Fibroblast of upper back skin (primary cell): ENCODE measurements around the gene DPY19L1.
A peak's percentile ranks its signal among the peaks of the same experiment; 100 is the strongest.
"Not testable (repeated sequence)": the region's sequence is repeated elsewhere in the genome, so short reads cannot be mapped to it uniquely, and the experiment has no call there.

Source experiments
- DNase-seq: peaks from one replicate; pipeline ENCODE4 v3.0.0-alpha.2; 2013

Gene DPY19L1

DNA sequence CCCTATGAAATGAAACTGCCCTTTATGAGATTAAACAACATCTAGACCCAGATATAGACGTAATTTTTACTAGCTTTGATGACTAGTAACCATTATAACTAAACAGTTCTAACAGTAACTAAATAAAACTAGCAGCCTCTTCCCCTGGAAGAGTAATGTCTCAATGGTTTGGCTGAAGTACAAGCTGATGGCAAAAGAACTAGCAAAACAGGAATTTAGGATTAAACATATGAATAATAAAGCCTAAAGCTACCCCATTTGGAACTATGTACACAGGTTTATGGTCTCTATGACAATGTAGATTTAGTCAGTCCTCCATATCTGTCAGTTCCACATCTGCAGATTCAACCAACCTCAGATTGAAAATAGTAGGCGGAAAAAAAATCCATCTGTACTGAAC lies 6.4 kb downstream of the DPY19L1 start:
- no peak for DNase-seq

DNA sequence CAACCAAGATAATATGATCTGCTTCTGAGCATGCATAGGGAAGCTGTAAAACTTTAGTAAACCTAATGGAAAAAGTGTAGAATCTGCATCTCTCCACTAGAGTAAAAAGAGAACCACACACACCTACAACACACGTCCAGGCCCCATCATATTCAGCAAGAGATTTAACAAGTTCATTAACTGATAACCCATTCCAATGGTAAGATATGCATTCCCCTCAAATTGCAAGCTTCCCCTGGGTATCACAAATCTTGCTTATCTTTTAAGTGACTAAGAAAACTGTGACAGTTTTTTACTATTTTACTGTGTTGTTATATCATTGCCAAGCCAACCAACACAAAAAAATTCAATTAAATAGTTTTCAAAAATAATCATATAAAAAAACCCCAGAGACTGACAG lies 8.0 kb downstream of the DPY19L1 start:
- DNase-seq: no peak

DNA sequence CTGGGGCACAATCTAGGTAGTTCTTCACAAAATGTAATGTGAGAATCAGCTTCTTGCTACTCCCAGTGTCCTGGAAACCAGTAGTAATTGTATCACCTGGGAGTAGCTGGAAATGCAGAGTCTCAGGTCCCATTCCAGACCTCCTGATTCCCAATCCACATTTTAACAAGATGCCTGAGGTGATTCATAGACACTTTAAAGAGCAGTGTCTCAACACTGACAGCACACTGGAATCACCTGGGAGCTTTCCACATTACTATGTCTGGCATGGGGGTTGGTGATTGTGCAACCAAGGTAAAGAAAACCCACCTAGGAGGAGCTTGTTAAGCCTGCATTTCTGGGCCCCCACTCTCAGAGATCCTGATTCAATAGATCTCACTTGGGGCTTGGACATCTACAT lies 11.1 kb downstream of the DPY19L1 start:
- DNase-seq: no peak

DNA sequence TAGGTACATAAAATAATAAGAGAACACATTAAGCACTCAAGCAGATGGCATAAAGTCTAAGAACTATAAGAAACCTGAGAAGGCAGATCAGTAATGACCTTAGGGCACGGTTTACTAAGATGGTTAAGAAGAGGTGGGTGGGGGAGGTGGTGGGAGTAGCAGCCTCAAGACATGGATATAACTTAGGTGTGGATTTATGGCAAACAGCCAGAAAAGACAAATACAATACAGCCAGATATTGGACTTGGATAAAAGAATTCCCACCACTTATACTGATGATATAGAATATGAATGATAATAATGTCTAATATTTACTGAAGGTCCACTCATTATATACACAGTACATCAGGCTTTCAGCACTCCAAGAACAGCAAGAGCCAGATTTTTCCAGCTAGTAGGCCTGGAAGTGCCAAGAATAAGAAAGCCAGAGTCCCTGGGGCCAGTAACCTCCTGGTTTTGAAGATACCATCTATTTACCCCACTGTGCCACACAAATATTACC lies 11.9 kb downstream of the DPY19L1 start:
- no peak for DNase-seq

DNA sequence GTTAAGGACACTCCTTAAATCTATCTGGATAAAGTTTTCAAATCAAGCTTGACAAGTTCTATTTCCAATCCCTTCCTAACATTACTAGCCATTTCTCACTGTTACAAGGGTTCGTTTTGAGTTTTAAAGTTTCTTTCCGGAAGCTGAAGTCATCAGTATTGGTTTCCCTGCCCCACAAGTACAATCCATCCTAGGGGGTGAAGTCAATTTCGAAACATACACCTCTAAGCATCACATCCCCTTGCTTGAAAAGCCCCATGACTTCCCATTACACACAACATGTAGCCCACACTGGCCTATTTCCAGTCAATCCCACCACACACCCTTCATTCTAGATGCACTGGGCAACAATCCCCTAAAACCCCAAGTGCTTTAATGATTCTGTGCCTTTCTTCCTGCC lies 13.0 kb downstream of the DPY19L1 start:
- DNase-seq: no peak

DNA sequence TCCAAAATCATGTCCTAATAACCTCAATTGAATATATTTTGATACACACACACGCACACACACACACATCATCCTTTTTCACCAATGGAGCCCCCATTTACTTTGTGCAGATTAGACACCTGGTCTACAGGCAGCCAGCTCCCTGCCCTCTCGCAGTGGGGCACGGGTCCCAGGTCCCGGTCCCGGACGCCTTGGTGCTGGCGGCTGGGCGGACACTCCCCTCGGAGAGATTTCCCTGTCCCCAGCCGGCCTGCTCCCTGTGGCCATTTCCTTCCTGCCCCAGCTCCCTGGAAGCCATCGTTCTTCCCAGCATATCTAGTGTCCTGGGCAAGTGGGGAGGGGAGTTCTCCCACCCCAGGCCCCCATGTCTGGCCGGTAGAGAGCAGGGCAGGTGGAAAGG lies 14.6 kb downstream of the DPY19L1 start:
- no peak for DNase-seq

DNA sequence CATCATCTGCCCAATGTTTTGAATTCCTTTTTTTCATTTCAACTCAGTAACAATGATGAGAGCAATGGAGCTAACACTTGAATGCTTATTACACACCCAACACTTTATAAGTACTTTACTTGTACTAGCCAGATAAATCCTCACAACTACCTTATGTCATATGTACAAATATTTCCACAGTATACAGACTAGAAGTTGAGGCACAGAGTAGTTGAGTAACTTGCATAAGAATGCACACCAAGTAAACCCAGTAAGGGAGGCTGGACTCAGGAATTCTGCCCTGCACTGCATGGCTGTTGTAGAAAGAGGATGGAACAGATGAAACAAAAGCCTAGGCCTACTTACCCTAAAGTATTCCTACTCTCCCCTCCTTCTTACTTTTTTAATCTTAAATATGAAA lies 15.8 kb downstream of the DPY19L1 start:
- no peak for DNase-seq

DNA sequence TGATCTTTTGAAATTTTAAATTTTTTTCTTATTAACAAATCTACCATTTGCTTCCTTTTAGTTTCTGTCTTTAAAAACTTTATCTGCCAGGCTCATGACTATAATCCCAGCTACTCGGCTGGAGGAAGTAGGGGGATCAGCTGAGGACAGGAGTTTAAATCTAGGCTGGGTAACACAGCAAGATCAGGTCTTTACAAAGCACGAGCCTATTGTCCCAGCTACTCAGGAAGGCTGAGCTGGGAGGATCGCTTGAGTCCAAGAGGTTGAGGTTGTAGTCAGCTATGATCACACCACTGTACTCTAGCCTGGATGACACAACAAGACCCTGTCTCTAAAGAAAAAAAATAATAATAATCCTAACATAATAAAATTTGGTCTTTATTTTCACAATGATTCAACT lies 17.5 kb downstream of the DPY19L1 start:
- no peak for DNase-seq

DNA sequence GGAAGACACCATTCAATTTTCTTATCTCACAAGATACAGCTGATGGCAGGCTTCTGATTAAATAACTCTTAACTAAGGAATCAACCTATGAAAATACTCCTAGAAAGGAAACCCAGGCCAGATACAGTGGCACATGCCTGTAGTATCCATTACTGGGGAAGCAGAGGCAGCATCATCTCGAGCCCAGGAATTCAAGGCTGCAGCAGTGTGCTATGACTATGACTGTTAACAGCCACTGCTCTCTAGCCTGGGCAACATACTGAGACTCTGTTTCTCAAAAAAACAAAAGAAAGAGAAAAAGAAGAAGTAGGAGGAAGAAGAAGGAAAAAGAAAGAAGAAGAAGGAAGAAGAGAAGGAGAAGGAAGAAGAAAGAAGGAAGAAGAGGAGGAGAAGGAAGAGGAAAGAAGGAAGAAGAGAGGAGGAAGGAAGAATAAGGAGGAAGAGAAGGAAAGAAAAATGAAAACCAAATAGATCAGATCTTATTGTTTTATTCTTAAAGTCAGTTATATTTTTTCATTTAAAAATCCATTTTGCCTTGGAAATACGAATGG lies 18.0 kb downstream of the DPY19L1 start:
- no peak for DNase-seq

DNA sequence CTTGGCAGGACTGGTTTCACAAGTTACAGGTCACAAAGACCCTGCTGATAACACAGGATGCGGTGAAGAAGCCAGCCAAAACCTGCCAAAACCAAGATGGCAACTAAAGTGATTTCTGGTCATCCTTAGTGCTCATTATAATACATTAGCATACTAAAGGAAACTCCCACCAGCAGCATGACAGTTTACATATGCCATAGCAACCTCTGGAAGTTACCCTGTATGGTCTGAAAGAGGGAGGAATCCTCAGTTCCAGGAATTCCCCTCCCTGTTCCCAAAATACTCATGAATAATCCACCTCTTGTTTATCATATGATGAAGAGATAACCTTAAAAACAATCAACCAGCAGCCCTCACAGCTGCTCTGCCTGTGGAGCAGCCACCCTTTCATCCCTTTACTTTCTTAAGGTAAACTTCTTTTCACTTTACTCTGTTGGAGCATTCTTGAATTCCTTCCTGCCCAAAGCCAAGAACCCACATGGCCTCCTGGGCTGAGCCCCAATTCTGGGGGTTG lies 21.9 kb downstream of the DPY19L1 start:
- no peak for DNase-seq

DNA sequence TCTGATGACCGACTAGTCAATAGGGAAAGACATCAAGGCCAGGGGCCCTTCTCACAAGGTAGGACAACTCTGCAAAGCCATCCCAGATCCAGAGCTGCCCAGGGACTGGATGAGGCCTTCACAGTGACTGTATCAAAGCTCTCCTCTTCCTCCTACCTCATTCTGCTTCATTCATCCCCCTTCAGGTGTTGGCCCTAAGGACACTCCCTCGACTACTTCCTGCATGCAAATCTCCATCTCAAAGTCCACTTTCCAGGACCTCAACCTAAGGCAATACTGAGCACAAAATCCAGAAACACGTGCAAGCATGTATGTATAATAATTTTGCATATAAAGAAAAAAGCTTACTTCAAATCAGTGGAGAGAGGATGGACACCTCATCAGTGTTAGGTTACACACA lies 25.1 kb downstream of the DPY19L1 start:
- no peak for DNase-seq

DNA sequence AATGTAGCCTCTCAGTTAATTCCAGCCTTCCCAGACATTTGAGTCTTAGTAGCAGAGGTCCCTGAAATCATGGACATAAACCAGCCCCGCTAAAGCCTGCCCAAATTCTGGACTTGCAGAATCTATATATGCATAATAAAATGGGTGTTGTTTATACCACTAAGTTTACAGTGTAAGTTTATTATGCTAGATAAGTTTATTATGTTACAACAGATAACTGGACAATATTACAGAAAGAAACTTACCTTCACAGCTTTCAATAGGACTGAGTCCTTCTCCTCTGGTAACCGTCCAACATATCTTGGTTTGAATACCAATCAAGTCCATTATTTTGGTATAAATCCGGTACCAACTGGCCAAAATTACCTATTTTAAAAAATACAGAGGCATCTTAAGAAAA lies 26.2 kb downstream of the DPY19L1 start:
- no peak for DNase-seq

DNA sequence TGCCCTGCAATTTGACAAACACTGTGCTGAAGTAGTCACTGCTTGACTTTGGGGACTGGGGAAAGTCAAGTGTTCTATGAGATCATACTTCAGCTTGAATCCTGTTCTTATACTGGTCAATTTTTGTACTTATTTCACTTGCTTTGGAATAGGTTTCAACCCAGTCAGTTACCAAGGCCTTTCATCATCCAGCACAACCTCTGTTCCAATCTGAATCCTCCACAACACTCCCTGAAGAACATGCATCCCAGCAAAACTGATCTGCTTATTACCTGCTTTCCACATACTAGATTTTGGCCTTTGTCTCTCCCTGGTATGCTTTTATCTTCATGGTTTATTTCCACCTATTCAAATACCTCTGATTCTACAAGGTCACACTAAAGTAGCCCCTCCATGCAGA lies 29.5 kb downstream of the DPY19L1 start:
- DNase-seq: peak; percentile 30

DNA sequence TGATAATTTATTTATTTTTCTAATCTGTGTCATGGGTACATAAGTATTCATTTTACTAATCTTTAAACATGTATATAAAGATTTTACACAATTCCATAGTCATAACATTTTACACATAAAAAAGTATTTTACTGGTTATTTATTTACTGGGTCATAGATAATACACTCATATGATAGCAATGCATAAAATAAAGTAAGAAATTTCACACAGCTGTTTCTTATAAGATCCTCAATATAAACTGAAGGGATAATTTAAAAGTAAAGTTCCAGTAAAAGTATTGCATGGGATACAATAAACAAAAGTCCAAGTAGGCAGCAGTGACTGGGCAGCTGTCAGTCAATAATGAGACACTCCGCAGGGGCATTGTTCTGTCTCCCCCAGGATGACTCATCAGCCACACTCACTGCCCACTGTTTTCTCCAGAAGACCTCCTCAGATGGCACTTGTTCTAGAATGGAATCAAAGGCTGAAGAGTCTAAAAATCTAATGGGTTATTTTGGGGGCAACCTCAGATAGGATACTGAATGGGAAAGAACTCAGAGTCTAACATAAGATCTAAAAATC lies 32.7 kb downstream of the DPY19L1 start:
- no peak for DNase-seq

DNA sequence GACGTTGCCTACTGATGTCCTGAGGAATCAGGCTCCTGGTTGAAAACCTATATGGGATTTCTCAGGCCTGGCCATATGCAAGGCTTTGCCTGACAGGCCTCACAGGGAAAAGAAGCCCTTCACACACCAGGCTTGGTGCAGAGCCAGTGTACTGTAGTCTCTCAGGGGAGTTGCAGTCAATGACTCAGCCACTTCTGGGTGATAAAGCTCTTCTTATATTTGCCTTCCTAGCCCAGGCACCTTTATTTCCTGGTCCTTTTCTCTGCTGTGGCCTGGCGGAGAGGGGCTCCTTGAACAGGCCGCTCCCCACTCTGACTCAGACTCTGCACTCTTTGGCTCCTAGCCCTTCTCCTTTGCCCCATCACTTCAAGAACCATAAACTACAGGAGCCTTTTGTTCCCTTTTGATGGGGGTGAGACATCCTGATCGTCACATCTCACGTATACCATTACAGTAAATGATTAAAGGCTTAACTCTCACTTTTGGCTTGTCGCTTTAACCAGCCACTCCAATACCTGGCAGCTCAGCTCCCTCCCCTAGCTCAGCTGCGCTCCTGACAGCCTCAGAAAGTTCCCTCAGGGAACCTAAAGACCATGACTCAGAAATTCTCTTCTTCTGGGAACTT lies 33.5 kb downstream of the DPY19L1 start:
- peak; percentile 90 for DNase-seq

DNA sequence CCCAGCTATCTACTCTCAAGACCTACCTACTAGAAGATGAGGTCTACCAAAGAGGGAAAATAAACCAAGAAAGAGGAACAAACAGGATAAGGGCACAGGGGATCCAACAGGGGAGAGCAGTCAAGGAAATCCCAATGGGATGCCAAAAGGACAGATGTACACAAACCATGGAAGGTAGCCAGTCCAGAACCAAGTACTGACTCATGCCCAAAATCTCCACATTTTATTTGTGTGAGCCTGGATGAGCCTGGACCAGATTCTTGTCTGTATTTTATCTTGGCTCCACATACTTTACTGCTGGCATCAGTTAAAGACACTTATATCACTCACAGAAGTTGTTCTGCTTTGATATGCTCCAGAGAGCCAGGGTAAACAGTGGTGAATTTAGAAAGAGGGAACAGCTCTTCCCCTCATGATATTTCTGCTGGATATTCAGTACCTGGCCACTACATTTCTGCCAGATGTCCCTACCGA lies 34.1 kb downstream of the DPY19L1 start:
- peak; percentile 77 for DNase-seq

DNA sequence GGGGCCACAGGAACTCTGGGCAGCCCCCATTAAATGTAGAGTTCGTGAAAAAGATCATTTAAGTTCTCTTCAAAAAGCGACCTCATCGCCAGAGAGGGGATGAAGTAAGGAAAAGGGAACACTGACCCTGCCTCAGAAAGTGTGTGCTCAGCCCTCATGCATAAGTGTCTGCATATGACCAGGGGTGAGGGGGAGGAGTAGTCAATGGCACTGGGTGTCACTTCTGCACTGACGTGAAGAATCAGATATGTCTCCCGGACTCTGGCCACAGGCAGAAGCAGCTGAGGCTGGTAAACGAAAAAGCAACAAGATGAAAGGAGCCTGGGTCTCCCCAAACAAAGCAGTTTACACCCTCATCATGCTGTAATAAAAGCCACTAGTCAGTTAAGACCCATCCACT lies 39.0 kb downstream of the DPY19L1 start:
- DNase-seq: not testable (repeated sequence)

DNA sequence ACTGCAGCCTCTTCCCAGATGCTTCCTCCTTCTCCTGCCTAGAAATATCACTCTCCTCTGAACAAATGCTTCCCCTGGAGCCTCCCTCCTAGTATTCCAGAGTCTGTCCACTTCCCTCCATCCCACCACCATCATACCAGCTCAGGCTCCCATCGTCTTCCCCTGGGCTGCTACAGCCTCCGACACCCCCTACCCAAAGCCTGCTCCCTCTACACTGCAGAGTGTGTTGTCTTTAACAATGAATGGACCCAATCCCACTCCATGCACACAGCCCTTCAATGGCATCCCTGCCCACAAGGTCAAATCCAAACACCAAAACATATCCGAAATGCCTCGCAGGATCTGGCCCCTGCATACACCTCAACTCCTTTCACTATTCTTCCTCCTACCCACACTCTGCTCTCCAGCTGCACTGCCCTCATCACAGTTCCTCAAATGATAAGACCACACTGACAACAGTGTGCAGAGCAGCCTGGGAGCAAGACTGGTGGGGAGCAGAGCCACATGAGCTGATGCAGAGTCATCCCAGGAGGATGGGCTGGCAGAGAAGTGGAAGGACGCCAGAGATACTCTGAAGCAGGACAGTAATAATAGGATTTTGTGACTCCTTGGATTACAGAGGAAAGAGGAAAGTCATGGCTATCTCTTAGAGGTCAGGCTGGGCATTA lies 40.7 kb downstream of the DPY19L1 start:
- DNase-seq: not testable (repeated sequence)

DNA sequence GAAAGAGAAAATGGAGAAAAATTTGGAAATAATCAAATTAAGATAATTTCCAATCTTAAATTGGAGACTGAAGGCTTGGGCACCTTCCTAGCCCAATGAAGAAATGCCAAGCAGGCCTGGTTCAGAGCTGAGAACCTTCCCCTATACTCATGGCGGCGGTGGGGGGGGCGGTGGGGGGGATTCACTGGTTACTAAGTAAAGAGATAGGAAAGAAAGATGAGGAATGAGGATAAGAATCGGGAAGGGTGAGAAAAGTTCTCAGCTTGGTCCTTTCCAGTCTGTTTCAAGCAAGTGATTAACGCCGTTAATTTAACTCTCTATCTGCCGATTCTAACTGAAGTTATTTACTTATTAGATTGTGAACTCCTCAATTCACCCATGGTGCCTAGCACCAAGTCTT lies 41.5 kb downstream of the DPY19L1 start:
- no peak for DNase-seq

DNA sequence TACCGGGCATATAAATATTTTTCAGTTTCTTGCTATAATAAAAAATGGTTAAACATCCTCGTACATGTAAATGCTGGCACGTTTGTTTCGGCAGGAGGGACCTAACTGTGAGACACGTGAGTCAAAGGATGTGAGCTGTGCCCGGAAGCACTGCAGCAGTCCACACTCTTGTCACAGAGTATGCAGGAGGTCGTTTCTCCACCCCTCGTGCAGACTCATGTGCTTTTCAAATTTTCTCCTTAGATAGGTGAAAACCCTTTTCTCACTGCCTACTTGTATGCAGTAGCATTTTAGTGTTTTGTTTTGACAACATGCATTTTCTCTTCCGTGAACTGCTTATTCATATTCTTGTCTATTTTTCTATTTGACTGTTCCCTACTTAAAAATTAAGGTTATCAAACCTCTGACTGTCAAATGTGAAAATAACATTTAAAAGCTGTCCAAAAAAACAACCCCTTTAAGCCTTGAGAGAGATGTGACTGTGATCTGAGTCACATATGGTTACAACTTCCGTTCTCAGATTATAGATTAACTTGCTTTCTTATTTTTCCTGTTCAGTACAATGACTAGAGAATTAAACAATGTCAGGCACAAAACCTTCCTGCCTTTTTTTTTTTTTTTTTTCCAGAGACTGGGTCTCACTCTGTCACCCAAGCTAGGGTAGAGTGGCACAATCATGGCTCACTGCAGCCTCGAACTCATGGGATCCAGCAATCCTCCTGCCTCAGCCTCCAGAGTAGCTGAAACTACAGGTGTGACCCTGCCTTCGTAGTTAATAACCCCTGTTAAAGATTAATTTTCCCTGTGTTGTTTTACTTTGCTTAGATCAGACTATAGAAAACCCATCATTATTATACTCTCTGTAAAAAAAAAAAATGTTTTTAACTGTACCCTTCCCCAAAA lies 45.1 kb downstream of the DPY19L1 start:
- peak; percentile 30 for DNase-seq

DNA sequence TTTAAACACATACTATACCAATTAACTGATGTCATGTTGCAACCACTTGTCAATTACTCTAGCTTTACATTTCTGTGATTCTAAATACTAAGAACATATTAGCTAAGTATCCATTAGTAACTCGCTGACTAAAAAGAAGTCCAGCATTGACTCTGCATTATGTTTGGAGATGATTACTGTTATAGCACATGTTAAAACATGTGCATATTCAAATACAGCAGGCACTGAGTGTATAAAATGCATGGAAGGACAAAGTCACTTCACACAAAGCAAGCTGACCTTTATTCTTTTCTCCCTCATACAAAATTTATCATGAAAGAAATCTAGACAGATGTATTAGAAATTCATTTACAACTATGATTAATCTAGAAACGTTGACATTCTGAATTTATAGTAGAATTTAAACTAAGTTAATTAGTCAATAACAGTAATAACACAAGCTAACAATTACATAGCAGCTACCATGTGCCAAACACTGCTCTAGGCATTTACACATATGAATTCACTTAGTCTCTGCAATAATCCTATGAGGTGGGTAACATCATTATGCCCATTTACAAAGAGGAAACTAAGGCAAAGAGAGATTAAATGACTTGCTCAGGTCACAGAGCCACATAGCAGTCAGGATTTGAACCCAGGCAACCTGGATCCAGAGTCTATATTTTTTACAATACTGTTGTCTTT lies 48.7 kb downstream of the DPY19L1 start:
- DNase-seq: not testable (repeated sequence)

DNA sequence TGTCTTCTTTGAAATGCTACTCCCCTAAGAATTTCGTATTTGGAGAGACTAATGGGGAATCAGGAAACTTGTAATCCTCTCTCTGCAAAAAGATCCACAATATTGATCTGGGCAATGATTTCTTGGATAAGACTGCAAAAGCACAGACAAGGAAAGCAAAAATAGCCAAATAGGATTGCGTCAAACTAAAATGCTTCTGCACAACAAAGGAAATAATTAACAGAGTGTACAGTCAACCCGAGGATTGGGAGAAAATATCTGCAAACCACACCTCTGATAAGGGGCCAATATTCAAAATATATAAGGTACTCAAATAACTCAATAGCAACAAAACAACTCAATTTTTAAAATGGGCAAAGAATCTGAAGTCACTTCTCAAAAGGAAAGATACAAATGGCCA lies 52.1 kb downstream of the DPY19L1 start:
- not testable (repeated sequence) for DNase-seq
